Measurements from ENCODE around the gene SLC7A6OS. TPM values are rescaled to one million over a fixed set of nuclear protein-coding genes. Genes with fewer than 3 reads are reported as not detected.

SLC7A6OS gene
- total RNA-seq, 4 donors from 2014 or later = 11.4 to 26.0 (median 18.3) TPM

- H3K27ac ChIP-seq = no peak overlapping the region
- no peaks in the 10 kb centered on the region for H3K4me1 ChIP-seq
- H3K36me3 ChIP-seq = peaks cover 0 to 34% (median 0%) of the 10 kb centered on the region in 3 donors
- DNase-seq = no peak
- H3K27me3 ChIP-seq = no peaks in the 10 kb centered on the region
- H3K4me3 ChIP-seq = no peak overlapping the region
- H3K9me3 ChIP-seq = no peaks in the 10 kb centered on the region
- TF ChIP-seq CTCF (IDR thresholded peaks at IDR 0.05) (no peak), POLR2A (IDR thresholded peaks at IDR 0.05) (no peak)
Observed at GRCh38 chr16:68324336-68324735, 13.6 kb upstream of the SLC7A6OS start.

GRCh38 chr16:68319185-68319908, 8.6 kb upstream of the SLC7A6OS start:
- no peak for DNase-seq
- no peak overlapping the region for H3K4me3 ChIP-seq
- peaks cover 0 to 47% (median 0%) of the 10 kb centered on the region in 3 donors for H3K36me3 ChIP-seq
- no peak overlapping the region for H3K27ac ChIP-seq
- TF ChIP-seq POLR2A (IDR thresholded peaks at IDR 0.05) (no peak), CTCF (IDR thresholded peaks at IDR 0.05) (no peak)
- H3K4me1 ChIP-seq = no peaks in the 10 kb centered on the region
- no peaks in the 10 kb centered on the region for H3K27me3 ChIP-seq
- H3K9me3 ChIP-seq = no peaks in the 10 kb centered on the region

- H3K4me3 ChIP-seq = no peak overlapping the region
- peaks cover 0 to 27% (median 0%) of the 10 kb centered on the region in 3 donors for H3K36me3 ChIP-seq
- no peaks in the 10 kb centered on the region for H3K9me3 ChIP-seq
- peaks cover 3 to 33% (median 10%) of the 10 kb centered on the region in 4 donors for H3K4me1 ChIP-seq
- H3K27ac ChIP-seq = no peak overlapping the region
- no peaks in the 10 kb centered on the region for H3K27me3 ChIP-seq
- no peak for TF ChIP-seq POLR2A (IDR thresholded peaks at IDR 0.05)
- TF ChIP-seq CTCF (IDR thresholded peaks at IDR 0.05) = no peak
- no peak for DNase-seq
Observed at GRCh38 chr16:68313116-68313515, 2.4 kb upstream of the SLC7A6OS start.

GRCh38 chr16:68310437-68310773, 341 bp downstream of the SLC7A6OS start:
- Histone ChIP-seq H3K27ac (peak overlapping the region; percentile 72 to 88 (median 88)), H3K9me3 (no peaks in the 10 kb centered on the region), H3K27me3 (no peaks in the 10 kb centered on the region), H3K4me3 (peak overlapping the region; percentile 62 to 100 (median 79)), H3K36me3 (peaks cover 0 to 36% (median 0%) of the 10 kb centered on the region in 3 donors), H3K4me1 (peaks cover 3 to 33% (median 10%) of the 10 kb centered on the region in 4 donors)
- DNase-seq = peak in 1 of 3 donors; percentile 23
- TF ChIP-seq CTCF (IDR thresholded peaks at IDR 0.05) (no peak), POLR2A (IDR thresholded peaks at IDR 0.05) (no peak)

GRCh38 chr16:68309799-68310198, 947 bp downstream of the SLC7A6OS start:
- H3K27ac ChIP-seq = peak overlapping the region in 3 of 4 donors; percentile 72 to 88 (median 87)
- TF ChIP-seq CTCF (IDR thresholded peaks at IDR 0.05) (no peak), POLR2A (IDR thresholded peaks at IDR 0.05) (no peak)
- H3K36me3 ChIP-seq = peaks cover 0 to 42% (median 0%) of the 10 kb centered on the region in 3 donors
- peaks cover 3 to 33% (median 10%) of the 10 kb centered on the region in 4 donors for H3K4me1 ChIP-seq
- H3K9me3 ChIP-seq = no peaks in the 10 kb centered on the region
- no peak for DNase-seq
- H3K4me3 ChIP-seq = peak overlapping the region; percentile 62 to 100 (median 79)
- H3K27me3 ChIP-seq = no peaks in the 10 kb centered on the region
